B cell (primary cell): ENCODE measurements around the gene EYS. TPM values are rescaled to one million over a fixed set of nuclear protein-coding genes. Genes with fewer than 3 reads are reported as not detected.

Experiments
- ATAC-seq: fragments of 200-7000 bp; cut with Tn5 transposase; one replicate; pipeline ENCODE4 v1.10.0; 2021; ENCODE audit warnings: low read depth, mild to moderate bottlenecking, moderate number of reproducible peaks, moderate library complexity
- CTCF ChIA-PET: fragments of 350-600 bp; sonication (Branson Sonifier 250); formaldehyde crosslinking; loops from one replicate; lab custom pipeline; 2021; ENCODE audit warnings: antibody characterized with exemption, inconsistent platforms; lab: Charles Lee
- POLR2A ChIA-PET: fragments of 350-600 bp; sonication (Branson Sonifier 250); formaldehyde crosslinking; loops from one replicate; lab custom pipeline; 2021; ENCODE audit warnings: antibody characterized with exemption; lab: Charles Lee
- DNase-seq: peaks from one replicate; pipeline ENCODE4 v3.0.0; 2013
- H2AFZ ChIP-seq: 2 replicates; pipeline ENCODE4 v1.6.1; 2012; ENCODE audit warnings: mild to moderate bottlenecking, low read depth, low read length; ENCODE audit not compliant: insufficient read depth, poor library complexity, severe bottlenecking
- H3K27ac ChIP-seq, 2 donors: 1 replicate in 1 of 2; 2 replicates in 1 of 2; pipeline ENCODE4 v1.5.1; 2012 to 2013; ENCODE audit warnings: low read length in 2 of 2, mild to moderate bottlenecking in 2 of 2, moderate library complexity in 1 of 2
- H3K27me3 ChIP-seq, 4 experiments: fragments of 200-600 bp in 1 of 4; sonication (generic) in 1 of 4; replicated peaks in 1 of 4; 1 replicate in 2 of 4; 2 replicates in 2 of 4; pipeline versions ENCODE4 v1.6.1 to v1.7.0; 2013 to 2016; ENCODE audit warnings: low read length in 3 of 4, mild to moderate bottlenecking in 2 of 4, mixed read lengths in 1 of 4, moderate library complexity in 1 of 4; ENCODE audit not compliant: insufficient read depth in 4 of 4, control insufficient read depth in 3 of 4; ENCODE audit errors: control extremely low read depth in 1 of 4
- H3K36me3 ChIP-seq, 2 experiments: replicated peaks in 1 of 2; 1 replicate in 1 of 2; 2 replicates in 1 of 2; pipeline versions ENCODE4 v1.6.1 to v1.7.1; 2013; ENCODE audit warnings: low read length in 1 of 2; ENCODE audit not compliant: insufficient read depth in 2 of 2, control insufficient read depth in 1 of 2; ENCODE audit errors: control extremely low read depth in 1 of 2, extremely low read depth in 1 of 2
- H3K4me1 ChIP-seq, 2 donors: fragments of 200-600 bp in 1 of 2; sonication (generic) in 1 of 2; 1 replicate in 1 of 2; 2 replicates in 1 of 2; pipeline versions ENCODE4 v1.5.1 to v1.6.1; 2013 to 2017; ENCODE audit warnings: low read length in 2 of 2; ENCODE audit not compliant: control insufficient read depth in 2 of 2, insufficient read depth in 2 of 2
- H3K4me2 ChIP-seq: replicated peaks from 2 replicates; pipeline ENCODE3; 2012; ENCODE audit warnings: mild to moderate bottlenecking, low read depth, low read length; ENCODE audit not compliant: poor library complexity, severe bottlenecking
- H3K4me3 ChIP-seq, 5 experiments: fragments of 200-600 bp in 1 of 5; sonication (generic) in 1 of 5; 1 replicate in 3 of 5; 2 replicates in 2 of 5; pipeline versions ENCODE4 v1.5.1 to v1.7.0; 2011 to 2016; ENCODE audit warnings: low read length in 4 of 5, mild to moderate bottlenecking in 4 of 5, low read depth in 2 of 5, control low read depth in 1 of 5, moderate library complexity in 1 of 5; ENCODE audit not compliant: insufficient read depth in 1 of 5; ENCODE audit errors: control extremely low read depth in 1 of 5, extremely low read depth in 1 of 5
- H3K79me2 ChIP-seq: fragments of 200-600 bp; sonication (generic); one replicate; pipeline ENCODE4 v1.6.0; 2016; ENCODE audit warnings: low read length; ENCODE audit not compliant: control insufficient read depth, insufficient read depth
- H3K9ac ChIP-seq: fragments of 200-600 bp; sonication (generic); 2 replicates; pipeline ENCODE4 v1.6.1; 2017; ENCODE audit warnings: mild to moderate bottlenecking, low read length, moderate library complexity
- H3K9me3 ChIP-seq, 3 donors: one replicate each; pipeline versions ENCODE4 v1.6.1 to v1.7.1; 2013; ENCODE audit warnings: low read length in 2 of 3; ENCODE audit not compliant: control insufficient read depth in 2 of 3, insufficient read depth in 1 of 3; ENCODE audit errors: control extremely low read depth in 1 of 3
- H4K20me1 ChIP-seq: 2 replicates; pipeline ENCODE4 v1.6.0; 2012; ENCODE audit warnings: mild to moderate bottlenecking, low read length; ENCODE audit not compliant: insufficient read depth, control insufficient read depth, poor library complexity, severe bottlenecking
- H3K27ac Mint-ChIP-seq: one replicate; pipeline ENCODE4 v1.8.0; 2021; ENCODE audit warnings: mixed read lengths
- H3K27me3 Mint-ChIP-seq: one replicate; pipeline ENCODE4 v1.8.0; 2021; ENCODE audit warnings: mixed read lengths
- H3K4me1 Mint-ChIP-seq: one replicate; pipeline ENCODE4 v1.8.0; 2021; ENCODE audit warnings: mixed read lengths
- H3K4me3 Mint-ChIP-seq: one replicate; pipeline ENCODE4 v1.8.0; 2021; ENCODE audit warnings: mixed read lengths
- H3K9me3 Mint-ChIP-seq: one replicate; pipeline ENCODE4 v1.8.0; 2022; ENCODE audit warnings: mixed read lengths; ENCODE audit not compliant: insufficient read depth
- CTCF ChIP-seq: fragments of 200-600 bp; IDR thresholded peaks from one replicate; pipeline ENCODE4 v1.8.0; 2022; ENCODE audit warnings: antibody characterized with exemption, mild to moderate bottlenecking
- EZH2 ChIP-seq: IDR thresholded peaks from 2 replicates; pipeline ENCODE4 v1.6.1; 2012; ENCODE audit warnings: borderline replicate concordance, low read depth, mild to moderate bottlenecking, moderate library complexity, low read length; ENCODE audit not compliant: insufficient read depth, poor library complexity, severe bottlenecking
- WGBS: methylation state at CpG from one replicate; pipeline ENCODE4 v1.1.5; 2013; ENCODE audit warnings: missing lambda C conversion rate; ENCODE audit not compliant: insufficient coverage; 5-methylcytosine and 5-hydroxymethylcytosine counted together
- intact Hi-C: fragments of 100-400 bp; cut with micrococcal nuclease; formaldehyde crosslinking; loops from one replicate; pipeline ENCODE4 v1.10.0; 2022
- polyA plus RNA-seq: library from polyadenylated mRNA; depleted of rRNA; stranded (reverse); fragments of >200 nt; gene quantifications from 2 replicates; pipeline ENCODE4 v1.2.3, GENCODE V29; 2012
- total RNA-seq, 2 donors: library from RNA; stranded (reverse); fragments of 120-200 nt in 1 of 2; gene quantifications; 1 replicate in 1 of 2; 2 replicates in 1 of 2; pipeline versions ENCODE4 v1.2.3 to v1.2.4, GENCODE V29; 2013 to 2022

The EYS gene
- total and polyA plus RNA-seq, 2 donors (not counting 1 experiment from before 2014, with no cell fraction given) = not detected

GRCh38 chr6:64170316-64170715, 1536.7 kb downstream of the EYS start:
- Mint-ChIP-seq H3K4me3 (no peak overlapping the region), H3K9me3 (peaks cover 2% of the 10 kb centered on the region), H3K4me1 (no peaks in the 10 kb centered on the region), H3K27ac (no peak overlapping the region), H3K27me3 (no peaks in the 10 kb centered on the region)
- Histone ChIP-seq H3K27ac (no peak overlapping the region), H3K9ac (no peak overlapping the region), H3K9me3 (no peaks in the 10 kb centered on the region), H3K4me2 (no peak overlapping the region), H3K4me1 (no peaks in the 10 kb centered on the region), H3K79me2 (no peaks in the 10 kb centered on the region), H3K36me3 (no peaks in the 10 kb centered on the region), H2AFZ (no peak overlapping the region), H3K27me3 (no peaks in the 10 kb centered on the region), H3K4me3 (no peak overlapping the region), H4K20me1 (no peaks in the 10 kb centered on the region)
- DNase-seq = no peak
- no peak for TF ChIP-seq CTCF
- TF ChIP-seq EZH2 = no peak
- ATAC-seq = no peak
- POLR2A ChIA-PET = no interaction called here
- 42% methylated on average over 3 of the region's 3 CpGs for WGBS
- intact Hi-C loops = no loop called here
- CTCF ChIA-PET = no interaction called here

GRCh38 chr6:64160486-64160885, 1546.5 kb downstream of the EYS start:
- no peaks in the 10 kb centered on the region for H3K79me2 ChIP-seq
- H3K4me1 ChIP-seq = no peaks in the 10 kb centered on the region
- ChIA-PET POLR2A (no interaction called here), CTCF (no interaction called here)
- H3K27ac ChIP-seq = no peak overlapping the region
- no peak for TF ChIP-seq EZH2
- no peak for TF ChIP-seq CTCF
- H3K9ac ChIP-seq = no peak overlapping the region
- H3K36me3 ChIP-seq = no peaks in the 10 kb centered on the region
- Mint-ChIP-seq H3K27me3 (no peaks in the 10 kb centered on the region), H3K9me3 (peaks cover 2% of the 10 kb centered on the region), H3K4me3 (no peak overlapping the region), H3K27ac (no peak overlapping the region), H3K4me1 (no peaks in the 10 kb centered on the region)
- WGBS = no CpG with 5 or more reads among the region's 1 CpG
- intact Hi-C loops = no loop called here
- H2AFZ ChIP-seq = no peak overlapping the region
- no peak for ATAC-seq
- no peaks in the 10 kb centered on the region for H3K27me3 ChIP-seq
- DNase-seq = no peak
- H3K9me3 ChIP-seq = peaks cover 0 to 7% (median 0%) of the 10 kb centered on the region in 3 donors
- H3K4me3 ChIP-seq = no peak overlapping the region
- no peak overlapping the region for H3K4me2 ChIP-seq
- no peaks in the 10 kb centered on the region for H4K20me1 ChIP-seq
